ENCODE data around the gene HMGN1. TPM values are rescaled to one million over a fixed set of nuclear protein-coding genes. Genes with fewer than 3 reads are reported as not detected.

The HMGN1 gene
- total RNA-seq, 1 donor from 2014 or later = 376 TPM

DNA sequence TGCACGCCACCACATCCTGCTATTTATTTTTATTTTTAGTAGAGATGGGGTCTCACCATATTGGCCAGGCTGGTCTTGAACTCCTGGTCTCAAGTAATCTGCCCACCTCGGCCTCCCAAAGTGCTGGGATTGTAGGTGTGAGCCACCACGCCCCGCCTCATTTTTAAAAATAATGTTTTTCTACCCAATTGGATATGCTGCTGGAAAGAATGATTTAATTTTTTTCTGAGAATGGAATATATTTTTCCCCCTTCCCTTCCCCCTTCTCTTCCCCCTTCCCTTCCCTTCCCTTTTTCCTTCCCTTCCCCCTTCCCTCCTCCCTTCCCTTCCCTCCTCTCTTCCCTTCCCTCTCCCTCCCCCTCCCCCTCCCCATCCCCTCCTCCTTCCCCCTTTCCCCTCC lies 17.7 kb upstream of the HMGN1 start:
- TF ChIP-seq, protein P1, sequence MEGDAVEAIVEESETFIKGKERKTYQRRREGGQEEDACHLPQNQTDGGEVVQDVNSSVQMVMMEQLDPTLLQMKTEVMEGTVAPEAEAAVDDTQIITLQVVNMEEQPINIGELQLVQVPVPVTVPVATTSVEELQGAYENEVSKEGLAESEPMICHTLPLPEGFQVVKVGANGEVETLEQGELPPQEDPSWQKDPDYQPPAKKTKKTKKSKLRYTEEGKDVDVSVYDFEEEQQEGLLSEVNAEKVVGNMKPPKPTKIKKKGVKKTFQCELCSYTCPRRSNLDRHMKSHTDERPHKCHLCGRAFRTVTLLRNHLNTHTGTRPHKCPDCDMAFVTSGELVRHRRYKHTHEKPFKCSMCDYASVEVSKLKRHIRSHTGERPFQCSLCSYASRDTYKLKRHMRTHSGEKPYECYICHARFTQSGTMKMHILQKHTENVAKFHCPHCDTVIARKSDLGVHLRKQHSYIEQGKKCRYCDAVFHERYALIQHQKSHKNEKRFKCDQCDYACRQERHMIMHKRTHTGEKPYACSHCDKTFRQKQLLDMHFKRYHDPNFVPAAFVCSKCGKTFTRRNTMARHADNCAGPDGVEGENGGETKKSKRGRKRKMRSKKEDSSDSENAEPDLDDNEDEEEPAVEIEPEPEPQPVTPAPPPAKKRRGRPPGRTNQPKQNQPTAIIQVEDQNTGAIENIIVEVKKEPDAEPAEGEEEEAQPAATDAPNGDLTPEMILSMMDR (conservative IDR thresholded peaks at IDR 0.05; ENCODE audit: low read depth, low read length) = no peak
- H3K4me3 ChIP-seq (ENCODE audit: low read depth, low read length) = no peak overlapping the region
- DNase-seq (ENCODE audit: low read depth) = no peak

DNA sequence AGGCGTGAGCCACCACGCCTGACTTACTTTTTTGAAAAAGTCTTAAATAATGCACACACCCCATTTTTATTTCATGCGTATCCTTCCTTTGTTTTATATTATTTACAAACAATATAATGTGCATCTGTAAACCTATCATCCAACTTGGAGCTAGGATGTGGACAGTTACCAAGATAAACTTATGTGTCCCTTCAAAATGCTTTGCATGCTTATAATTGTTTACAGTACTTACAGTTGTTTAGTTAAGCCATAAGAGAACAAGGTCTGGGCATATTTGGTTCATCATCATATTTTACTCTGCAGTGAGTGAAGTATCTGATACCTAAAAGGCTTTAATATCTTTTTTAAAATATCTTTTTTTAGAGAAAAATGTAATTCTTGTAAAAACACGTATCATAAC lies 16.1 kb upstream of the HMGN1 start:
- TF ChIP-seq, protein P1 (conservative IDR thresholded peaks at IDR 0.05; ENCODE audit: low read depth, low read length) = no peak
- no peak overlapping the region for H3K4me3 ChIP-seq (ENCODE audit: low read depth, low read length)
- no peak for DNase-seq (ENCODE audit: low read depth)

DNA sequence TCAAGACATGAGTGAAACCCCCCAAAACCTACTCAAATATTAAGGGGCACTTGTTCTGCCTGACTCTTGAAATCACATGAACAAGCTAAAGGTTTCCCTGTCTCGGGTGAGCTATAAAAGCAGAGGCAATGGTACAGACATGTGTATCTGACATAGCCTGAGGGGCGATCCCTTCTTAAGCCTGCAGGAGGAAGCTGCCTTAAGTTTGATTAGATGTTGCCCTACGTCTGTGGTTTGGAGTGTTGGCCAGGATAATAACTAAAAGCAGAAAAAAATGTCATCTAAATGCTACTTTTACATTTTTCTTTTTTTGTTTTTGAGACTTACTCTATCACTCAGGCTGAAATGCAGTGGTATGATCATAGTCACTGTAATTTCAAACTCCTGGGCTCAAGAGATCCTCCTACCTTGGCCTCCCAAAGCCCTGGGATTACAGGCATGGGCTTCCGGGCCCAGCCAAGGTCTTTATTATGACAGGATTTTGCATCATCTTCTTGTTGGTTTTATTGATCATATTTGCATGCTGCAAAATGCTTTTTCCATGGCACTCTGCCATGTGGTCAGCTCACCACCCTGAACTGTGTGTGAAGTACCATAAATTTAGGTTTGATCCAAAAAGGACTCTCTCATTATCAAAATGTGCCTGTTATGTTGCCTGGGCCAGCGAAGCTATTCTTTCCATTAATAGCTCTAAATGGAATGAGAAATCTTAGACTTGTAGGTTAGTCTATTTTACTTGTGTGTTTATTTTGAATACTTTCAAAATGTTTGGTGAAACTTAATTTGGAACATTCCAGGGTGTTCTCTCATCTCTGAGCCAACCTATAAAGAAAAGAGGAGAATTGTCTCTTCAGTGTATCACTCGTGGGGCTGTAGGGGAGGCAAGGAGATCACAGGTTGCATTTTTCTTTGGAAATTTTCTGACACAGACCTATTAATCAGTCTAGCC lies 15.0 kb upstream of the HMGN1 start:
- H3K4me3 ChIP-seq (ENCODE audit: low read depth, low read length) = no peak overlapping the region
- TF ChIP-seq, protein P1 (conservative IDR thresholded peaks at IDR 0.05; ENCODE audit: low read depth, low read length) = no peak
- DNase-seq (ENCODE audit: low read depth) = no peak

DNA sequence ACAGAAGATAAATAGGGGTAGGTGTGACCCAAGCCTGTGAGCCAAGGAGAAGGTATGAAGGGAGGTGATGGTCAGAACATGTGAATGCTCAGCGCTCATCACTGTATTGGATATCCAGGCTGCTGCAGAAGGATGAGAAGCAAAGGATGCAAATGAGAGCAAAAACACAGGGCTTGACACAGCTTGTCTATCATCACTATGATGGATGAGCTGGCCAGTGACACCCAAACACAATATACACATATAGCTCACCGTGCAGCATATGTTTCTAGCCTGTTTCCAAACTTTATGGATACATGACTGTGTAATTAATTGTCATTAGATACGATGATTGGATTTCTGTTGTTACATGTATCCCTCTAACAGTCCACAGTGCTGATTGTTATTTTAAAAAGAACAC lies 13.8 kb upstream of the HMGN1 start:
- H3K4me3 ChIP-seq (ENCODE audit: low read depth, low read length) = no peak overlapping the region
- TF ChIP-seq, protein P1 (conservative IDR thresholded peaks at IDR 0.05; ENCODE audit: low read depth, low read length) = no peak
- no peak for DNase-seq (ENCODE audit: low read depth)

DNA sequence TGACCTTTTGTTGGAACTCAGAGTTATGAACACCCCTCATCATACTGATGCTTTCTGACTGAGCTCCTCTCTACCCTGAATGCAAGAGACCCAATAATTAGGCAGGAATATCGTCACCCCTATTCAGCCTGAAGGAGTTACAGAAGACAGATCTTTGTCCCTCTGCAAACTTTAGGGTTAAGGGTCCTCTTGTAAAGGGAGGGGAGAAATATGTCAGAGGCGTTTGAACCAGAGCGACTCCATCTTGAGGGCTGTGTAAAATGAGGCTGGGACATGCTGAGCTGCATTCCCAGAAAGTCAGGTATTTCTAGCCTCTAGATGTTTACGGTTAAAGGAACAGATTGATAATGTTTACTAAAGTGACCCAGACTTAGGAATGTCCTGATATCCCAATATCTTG lies 10.5 kb upstream of the HMGN1 start:
- no peak overlapping the region for H3K4me3 ChIP-seq (ENCODE audit: low read depth, low read length)
- TF ChIP-seq, protein P1 (conservative IDR thresholded peaks at IDR 0.05; ENCODE audit: low read depth, low read length) = no peak
- no peak for DNase-seq (ENCODE audit: low read depth)

DNA sequence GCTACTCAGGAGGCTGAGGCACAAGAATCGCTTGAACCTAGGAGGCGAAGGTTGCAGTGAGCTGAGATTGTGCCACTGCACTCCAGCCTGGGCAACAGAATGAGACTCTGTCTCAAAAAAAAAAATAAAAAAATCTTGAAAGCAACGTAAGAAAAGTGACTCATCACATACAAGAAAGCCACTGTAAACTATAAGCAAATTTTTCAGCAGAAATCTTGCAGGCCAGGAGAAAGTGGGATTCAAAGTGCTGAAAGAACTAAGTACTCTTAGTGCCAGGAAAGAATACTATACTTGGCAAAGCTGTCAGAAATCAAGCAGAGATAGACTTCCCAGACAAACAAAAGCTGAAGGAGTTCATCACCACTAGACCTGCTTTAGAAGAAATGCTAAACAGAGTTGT lies 4.4 kb upstream of the HMGN1 start:
- no peak overlapping the region for H3K4me3 ChIP-seq (ENCODE audit: low read depth, low read length)
- TF ChIP-seq, protein P1 (conservative IDR thresholded peaks at IDR 0.05; ENCODE audit: low read depth, low read length) = no peak
- no peak for DNase-seq (ENCODE audit: low read depth)

All from epithelial cell of proximal tubule (primary cell).